K562 (cell line): ENCODE data around the gene DUSP19.

Experiments used
- YY1 ChIP-seq, 3 experiments: IDR thresholded peaks; 2 replicates each; pipeline ENCODE4 v1.6.1; 2011; ENCODE audit warnings: low read length in 2 of 3, mild to moderate bottlenecking in 2 of 3, moderate library complexity in 2 of 3, borderline replicate concordance in 1 of 3, control low read depth in 1 of 3, low read depth in 1 of 3; ENCODE audit not compliant: insufficient read depth in 3 of 3, insufficient replicate concordance in 2 of 3, control insufficient read depth in 1 of 3, insufficient read length in 1 of 3; ENCODE audit errors: extremely low read depth in 1 of 3
- ZBTB33 ChIP-seq: sonication (generic); formaldehyde crosslinking; IDR thresholded peaks from 2 replicates; pipeline ENCODE4 v1.8.1; 2023; ENCODE audit warnings: mild to moderate bottlenecking, missing genetic modification reagents

DNA sequence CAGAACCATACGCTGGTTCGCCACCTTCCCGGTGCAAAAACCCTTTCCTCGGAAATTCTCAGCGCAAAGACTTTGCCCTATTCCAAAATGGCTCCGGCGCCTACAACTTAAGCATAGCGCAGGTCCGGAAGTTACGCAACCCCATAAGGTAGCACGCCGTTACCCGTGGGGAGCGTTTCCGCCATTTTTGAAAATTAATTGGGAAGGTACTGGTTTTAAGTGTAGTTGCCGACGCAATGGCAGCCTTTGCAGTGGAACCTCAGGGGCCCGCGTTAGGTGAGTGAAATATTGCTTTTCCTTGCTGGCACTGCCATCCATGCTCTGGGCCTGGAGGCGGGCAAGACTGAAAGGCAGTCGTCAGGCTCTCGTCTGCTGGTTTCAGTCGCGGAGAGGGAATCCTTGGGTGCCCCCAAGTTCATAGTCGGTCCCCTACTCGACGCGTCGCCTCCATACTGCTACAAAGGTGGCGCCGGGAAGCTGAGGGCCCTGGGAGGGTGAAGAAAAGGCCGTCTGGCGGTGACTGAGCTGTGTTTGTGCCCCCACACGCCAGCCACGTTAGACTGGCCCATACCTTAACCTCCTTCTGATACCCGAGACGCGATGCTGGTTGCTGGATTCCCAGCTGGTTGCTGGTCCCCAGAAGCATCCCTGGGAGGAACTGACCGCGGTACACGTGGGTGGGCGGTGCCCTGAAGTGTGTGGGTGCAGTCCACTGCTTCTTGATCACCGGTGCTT lies 45.8 kb downstream of the DUSP19 start, which contains the start of gene NUP35:
- TF ChIP-seq YY1 (IDR thresholded peaks at IDR 0.05; ENCODE audit: borderline replicate concordance in 1 of 3, control insufficient read depth in 1 of 3, extremely low read depth in 1 of 3, insufficient read depth in 3 of 3, insufficient read length in 1 of 3, insufficient replicate concordance in 2 of 3, low read depth in 1 of 3, low read length in 2 of 3), result peak; percentile 97 to 99 (median 99)
- TF ChIP-seq ZBTB33 (CRISPR knock-in tag), result no peak
